Right lobe of liver (tissue), 6 donors: ENCODE results near the gene FGD2. TPM values are rescaled to one million over a fixed set of nuclear protein-coding genes. Genes with fewer than 3 reads are reported as not detected.
"Not testable (repeated sequence)": the region's sequence is repeated elsewhere in the genome, so short reads cannot be mapped to it uniquely, and the experiment has no call there.

Experiments used
- ATAC-seq, 4 donors: fragments of 200-7000 bp; cut with Tn5 transposase; one replicate each; pipeline ENCODE4 v1.9.1; 2020; ENCODE audit warnings: mild to moderate bottlenecking in 4 of 4, moderate library complexity in 4 of 4
- DNase-seq, 3 donors: peaks; one replicate each; pipeline ENCODE4 v3.0.0-alpha.2; 2020
- H3K27ac ChIP-seq, 3 donors: fragments of 200-600 bp; one replicate each; pipeline ENCODE4 v1.8.0; 2022
- H3K27me3 ChIP-seq, 2 donors: fragments of 200-600 bp; one replicate each; pipeline ENCODE4 v1.8.0; 2022
- H3K36me3 ChIP-seq, 4 donors: fragments of 200-600 bp; sonication (generic) in 1 of 4; one replicate each; pipeline versions ENCODE4 v1.5.1 to v1.8.0; 2017 to 2022; ENCODE audit warnings: control low read depth in 1 of 4
- H3K4me1 ChIP-seq, 4 donors: fragments of 200-600 bp; sonication (generic) in 1 of 4; one replicate each; pipeline versions ENCODE4 v1.5.1 to v1.8.0; 2017 to 2022; ENCODE audit warnings: control low read depth in 1 of 4
- H3K4me3 ChIP-seq, 3 donors: fragments of 200-600 bp; one replicate each; pipeline ENCODE4 v1.8.0; 2022
- H3K9me3 ChIP-seq, 4 donors: fragments of 200-600 bp; sonication (generic) in 1 of 4; one replicate each; pipeline versions ENCODE4 v1.5.1 to v1.8.0; 2017 to 2022; ENCODE audit warnings: control low read depth in 1 of 4
- CTCF ChIP-seq, 4 donors: fragments of 200-600 bp in 3 of 4; fragments of 450-650 bp in 1 of 4; IDR thresholded peaks; one replicate each; pipeline versions ENCODE4 v1.5.1 to v1.8.0; 2016 to 2022; ENCODE audit warnings: antibody characterized with exemption in 4 of 4, mild to moderate bottlenecking in 2 of 4
- POLR2A ChIP-seq: fragments of 450-650 bp; IDR thresholded peaks from one replicate; pipeline ENCODE4 v1.6.1; 2017; ENCODE audit warnings: antibody characterized with exemption, mild to moderate bottlenecking
- WGBS: methylation state at CpG from one replicate; pipeline ENCODE4 v1.1.6; 2018; ENCODE audit warnings: low coverage, low lambda C conversion rate; ENCODE audit not compliant: insufficient coverage; ENCODE audit errors: missing lambda C conversion rate; 5-methylcytosine and 5-hydroxymethylcytosine counted together
- intact Hi-C, 2 donors: fragments of 100-400 bp; cut with DNase I; formaldehyde crosslinking; loops; one replicate each; pipeline versions ENCODE4 v1.11.2 to v1.14.1; 2022
- total RNA-seq, 6 experiments: library from RNA; depleted of rRNA in 2 of 6; stranded (reverse); fragments of >200 nt in 2 of 6; fragmentation: NEBNext Ultra II Directional in 3 of 6; extraction: Animal tissue kit (Norgen Biotek cat#: 25700) in 3 of 6; gene quantifications; one replicate each; pipeline versions ENCODE4 v1.1.0 to v1.2.4, GENCODE V29; 2016 to 2023
- donor health status: DM: no; HTN: yes; CAD: no.
- donor health status: DM: no; HTN: no; CAD: no.
- donor health status: DM: no; HTN: no; CAD: no.
- donor health status: DM: no; HTN: yes; CAD: no.
- donor health status: DM: no; HTN: yes; CAD: no.

The FGD2 gene
- total RNA-seq, 6 experiments from 2014 or later, result 6.6 to 15.6 (median 9.6) TPM

GRCh38 chr6:37042150-37042549 is 36.7 kb downstream of the FGD2 start:
- no peaks in the 10 kb centered on the region for H3K27me3 ChIP-seq
- DNase-seq (no peak), ATAC-seq (no peak)
- H3K27ac ChIP-seq, result no peak overlapping the region
- WGBS, result 56% methylated on average over 3 of the region's 3 CpGs
- no peak overlapping the region for H3K4me3 ChIP-seq
- peaks cover 0 to 10% (median 3%) of the 10 kb centered on the region in 4 donors for H3K4me1 ChIP-seq
- intact Hi-C loops, result no loop called here
- no peaks in the 10 kb centered on the region for H3K9me3 ChIP-seq
- H3K36me3 ChIP-seq, result no peaks in the 10 kb centered on the region
- TF ChIP-seq POLR2A (no peak), CTCF (IDR thresholded peaks at IDR 0.05) (no peak)

GRCh38 chr6:37043091-37043490 is 37.6 kb downstream of the FGD2 start:
- 100% methylated on average over 2 of the region's 3 CpGs for WGBS
- H3K4me3 ChIP-seq, intact Hi-C loops, H3K4me1 ChIP-seq, DNase-seq, H3K36me3 ChIP-seq, H3K27me3 ChIP-seq, ATAC-seq, H3K9me3 ChIP-seq, H3K27ac ChIP-seq: not testable (repeated sequence)

GRCh38 chr6:37047346-37047688 is 41.9 kb downstream of the FGD2 start:
- H3K27me3 ChIP-seq, result no peaks in the 10 kb centered on the region
- DNase-seq (peak in 1 of 3 donors; percentile 50), ATAC-seq (no peak)
- H3K36me3 ChIP-seq, result no peaks in the 10 kb centered on the region
- TF ChIP-seq CTCF (IDR thresholded peaks at IDR 0.05) (no peak), POLR2A (no peak)
- 81% methylated on average over 2 of the region's 5 CpGs for WGBS
- H3K4me3 ChIP-seq, result no peak overlapping the region
- H3K27ac ChIP-seq, result no peak overlapping the region
- no peaks in the 10 kb centered on the region for H3K9me3 ChIP-seq
- peaks cover 0 to 19% (median 5%) of the 10 kb centered on the region in 4 donors for H3K4me1 ChIP-seq
- intact Hi-C loops, result no loop called here

- H3K9me3 ChIP-seq, result no peaks in the 10 kb centered on the region
- intact Hi-C loops, result no loop called here
- TF ChIP-seq POLR2A, result no peak
- no peak for TF ChIP-seq CTCF (IDR thresholded peaks at IDR 0.05)
- 82% methylated on average over 7 of the region's 10 CpGs for WGBS
- ATAC-seq (no peak), DNase-seq (peak in 1 of 3 donors; percentile 27)
- no peaks in the 10 kb centered on the region for H3K27me3 ChIP-seq
- H3K4me1 ChIP-seq, result peaks cover 0 to 21% (median 5%) of the 10 kb centered on the region in 4 donors
- H3K36me3 ChIP-seq, result no peaks in the 10 kb centered on the region
- no peak overlapping the region for H3K4me3 ChIP-seq
- H3K27ac ChIP-seq, result no peak overlapping the region
These were observed 42.4 kb downstream of the FGD2 start for GRCh38 chr6:37047689-37048402.

GRCh38 chr6:37048403-37048850 is 43.0 kb downstream of the FGD2 start:
- H3K4me3 ChIP-seq, result no peak overlapping the region
- 58% methylated on average over 3 of the region's 3 CpGs for WGBS
- no peaks in the 10 kb centered on the region for H3K36me3 ChIP-seq
- H3K9me3 ChIP-seq, result no peaks in the 10 kb centered on the region
- TF ChIP-seq CTCF (IDR thresholded peaks at IDR 0.05) (no peak), POLR2A (no peak)
- intact Hi-C loops, result no loop called here
- no peak for ATAC-seq
- peaks cover 0 to 21% (median 5%) of the 10 kb centered on the region in 4 donors for H3K4me1 ChIP-seq
- no peak overlapping the region for H3K27ac ChIP-seq
- no peaks in the 10 kb centered on the region for H3K27me3 ChIP-seq
- no peak for DNase-seq
